ENCODE results near the gene OCSTAMP. TPM values are rescaled to one million over a fixed set of nuclear protein-coding genes. Genes with fewer than 3 reads are reported as not detected.

Gene OCSTAMP
- total and polyA plus RNA-seq, 2 experiments from 2014 or later = 0.32 to 0.45 TPM

DNA sequence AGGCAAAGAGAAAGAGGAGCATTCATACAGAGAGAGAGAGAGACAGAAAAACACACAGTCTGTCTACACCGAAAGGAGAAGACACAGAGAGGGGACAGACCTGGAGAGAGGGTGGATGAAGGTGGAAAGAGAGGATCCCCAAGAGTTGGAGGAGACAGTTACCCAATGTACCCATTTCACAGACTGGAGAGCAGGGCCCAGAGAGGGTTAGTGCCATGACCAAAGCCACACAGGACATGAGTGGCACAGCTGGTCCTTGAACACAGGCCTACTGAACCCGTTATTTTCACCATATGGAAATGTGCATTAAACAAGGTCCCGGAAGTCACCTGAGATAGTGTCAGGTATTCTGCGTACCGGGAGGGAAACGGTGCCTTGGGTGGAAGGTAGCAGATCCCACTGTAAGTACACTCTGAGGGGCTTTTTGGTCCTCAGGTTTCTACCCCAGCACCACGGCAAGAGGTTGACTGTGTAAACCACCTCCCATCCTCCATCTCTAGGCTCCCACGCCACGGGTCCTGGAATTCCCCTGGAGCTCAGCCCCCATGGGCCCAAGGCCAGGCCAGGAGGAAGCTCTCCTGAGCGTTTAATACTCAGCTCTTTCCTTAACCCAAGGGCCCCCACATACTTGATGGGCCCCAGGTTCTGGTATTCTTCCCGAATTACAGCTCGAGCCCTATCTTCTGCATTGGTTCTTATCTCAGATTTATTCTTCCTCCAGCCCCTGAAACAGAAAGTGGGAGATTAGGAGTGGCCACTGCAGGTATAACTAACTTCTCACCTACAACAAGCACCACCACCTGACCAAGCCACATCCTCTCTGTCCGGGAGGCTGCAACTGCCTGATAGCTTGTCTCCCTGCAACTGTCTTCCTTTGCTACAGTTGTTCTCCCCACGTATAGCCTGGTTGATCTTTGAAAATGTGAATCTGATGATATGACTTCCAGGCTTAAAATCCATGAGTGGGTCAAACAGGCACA is 38.4 kb upstream of the OCSTAMP start (continued):
- TF ChIP-seq REST (IDR thresholded peaks at IDR 0.05; ENCODE audit: unreplicated experiment) = no peak
- no peak for TF ChIP-seq NANOG (IDR thresholded peaks at IDR 0.05; ENCODE audit: borderline replicate concordance)
- TF ChIP-seq EZH2phosphoT487 (IDR thresholded peaks at IDR 0.05; ENCODE audit: unreplicated experiment) = no peak
- TF ChIP-seq CREB1 (CRISPR knock-in tag; IDR thresholded peaks at IDR 0.05; ENCODE audit: low read depth) = no peak

- Histone ChIP-seq H3K27ac (ENCODE audit: low read depth) (no peak overlapping the region), H3K79me2 (replicated peaks; ENCODE audit: insufficient read depth) (no peaks in the 10 kb centered on the region), H3K4me3 (no peak overlapping the region), H3K9me2 (ENCODE audit: insufficient read depth) (no peaks in the 10 kb centered on the region), H3K4me2 (no peak overlapping the region), H3K36me3 (ENCODE audit: insufficient read depth) (no peaks in the 10 kb centered on the region), H3F3A (replicated peaks; ENCODE audit: low read depth) (no peaks in the 10 kb centered on the region), H2AFZ (no peak overlapping the region), H4K20me1 (replicated peaks; ENCODE audit: insufficient read depth) (no peaks in the 10 kb centered on the region), H3K4me1 (ENCODE audit: insufficient read depth) (peaks cover 20% of the 10 kb centered on the region), H3K27me3 (ENCODE audit: insufficient read depth) (no peaks in the 10 kb centered on the region)
- no peak overlapping the region for H3K4me3 Mint-ChIP-seq
- no peaks in the 10 kb centered on the region; the same call in 2 of the 3 replicates for H3K9me3 Mint-ChIP-seq
- H3K27me3 Mint-ChIP-seq (ENCODE audit: insufficient read depth, low read depth, poor library complexity) = peaks cover 2% of the 10 kb centered on the region
- H3K27ac Mint-ChIP-seq = no peak overlapping the region
- ATAC-seq (no peak), DNase-seq (ENCODE audit: low spot score) (no peak)
- H3K4me1 Mint-ChIP-seq = peaks cover 16% of the 10 kb centered on the region
- peaks cover 9% of the 10 kb centered on the region; the same call in 1 of the 3 replicates for H3K36me3 Mint-ChIP-seq (ENCODE audit: low read depth)
- TF ChIP-seq POLR2AphosphoS5 (IDR thresholded peaks at IDR 0.05; ENCODE audit: low read depth) (no peak), EZH2phosphoT487 (IDR thresholded peaks at IDR 0.05; ENCODE audit: unreplicated experiment) (no peak), STAT1 (IDR thresholded peaks at IDR 0.05; ENCODE audit: unreplicated experiment) (no peak), EZH2 (IDR thresholded peaks at IDR 0.05; ENCODE audit: low read depth, unreplicated experiment) (no peak), ZNF462 (CRISPR knock-in tag; IDR thresholded peaks at IDR 0.05) (no peak), ZNF331 (CRISPR knock-in tag; IDR thresholded peaks at IDR 0.05; ENCODE audit: low read depth) (no peak)
- TF ChIP-seq, protein P1, sequence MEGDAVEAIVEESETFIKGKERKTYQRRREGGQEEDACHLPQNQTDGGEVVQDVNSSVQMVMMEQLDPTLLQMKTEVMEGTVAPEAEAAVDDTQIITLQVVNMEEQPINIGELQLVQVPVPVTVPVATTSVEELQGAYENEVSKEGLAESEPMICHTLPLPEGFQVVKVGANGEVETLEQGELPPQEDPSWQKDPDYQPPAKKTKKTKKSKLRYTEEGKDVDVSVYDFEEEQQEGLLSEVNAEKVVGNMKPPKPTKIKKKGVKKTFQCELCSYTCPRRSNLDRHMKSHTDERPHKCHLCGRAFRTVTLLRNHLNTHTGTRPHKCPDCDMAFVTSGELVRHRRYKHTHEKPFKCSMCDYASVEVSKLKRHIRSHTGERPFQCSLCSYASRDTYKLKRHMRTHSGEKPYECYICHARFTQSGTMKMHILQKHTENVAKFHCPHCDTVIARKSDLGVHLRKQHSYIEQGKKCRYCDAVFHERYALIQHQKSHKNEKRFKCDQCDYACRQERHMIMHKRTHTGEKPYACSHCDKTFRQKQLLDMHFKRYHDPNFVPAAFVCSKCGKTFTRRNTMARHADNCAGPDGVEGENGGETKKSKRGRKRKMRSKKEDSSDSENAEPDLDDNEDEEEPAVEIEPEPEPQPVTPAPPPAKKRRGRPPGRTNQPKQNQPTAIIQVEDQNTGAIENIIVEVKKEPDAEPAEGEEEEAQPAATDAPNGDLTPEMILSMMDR (conservative IDR thresholded peaks at IDR 0.05; ENCODE audit: low read depth in 2 of 2) = no peak
- TF ChIP-seq, protein P2, sequence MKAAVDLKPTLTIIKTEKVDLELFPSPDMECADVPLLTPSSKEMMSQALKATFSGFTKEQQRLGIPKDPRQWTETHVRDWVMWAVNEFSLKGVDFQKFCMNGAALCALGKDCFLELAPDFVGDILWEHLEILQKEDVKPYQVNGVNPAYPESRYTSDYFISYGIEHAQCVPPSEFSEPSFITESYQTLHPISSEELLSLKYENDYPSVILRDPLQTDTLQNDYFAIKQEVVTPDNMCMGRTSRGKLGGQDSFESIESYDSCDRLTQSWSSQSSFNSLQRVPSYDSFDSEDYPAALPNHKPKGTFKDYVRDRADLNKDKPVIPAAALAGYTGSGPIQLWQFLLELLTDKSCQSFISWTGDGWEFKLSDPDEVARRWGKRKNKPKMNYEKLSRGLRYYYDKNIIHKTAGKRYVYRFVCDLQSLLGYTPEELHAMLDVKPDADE (IDR thresholded peaks at IDR 0.05) = no peak
These were observed 37.5 kb upstream of the OCSTAMP start for GRCh38 chr20:46587986-46588385.

All from GM23338 (cell line).